Ovary (tissue), 9 donors: ENCODE results near the gene KIAA1755. TPM values are rescaled to one million over a fixed set of nuclear protein-coding genes. Genes with fewer than 3 reads are reported as not detected.

Experiments used
- DNase-seq, 5 donors: peaks; one replicate each; pipeline ENCODE4 v3.0.0-alpha.2; 2019 to 2020
- H3K27ac ChIP-seq, 2 donors: fragments of 200-600 bp; one replicate each; pipeline versions ENCODE4 v1.5.1 to v1.8.0; 2019 to 2022
- H3K27me3 ChIP-seq: fragments of 200-600 bp; one replicate; pipeline ENCODE4 v1.8.0; 2022
- H3K36me3 ChIP-seq: fragments of 200-600 bp; sonication (generic); one replicate; pipeline ENCODE4 v1.5.1; 2019
- H3K4me1 ChIP-seq: one replicate; pipeline ENCODE4 v1.8.1; 2013; ENCODE audit warnings: mild to moderate bottlenecking, moderate library complexity; ENCODE audit not compliant: insufficient read depth
- H3K4me3 ChIP-seq: fragments of 200-600 bp; sonication (generic); one replicate; pipeline ENCODE4 v1.5.1; 2017
- H3K9me3 ChIP-seq, 2 donors: fragments of 200-600 bp in 1 of 2; sonication (generic) in 1 of 2; one replicate each; pipeline versions ENCODE4 v1.5.1 to v1.8.1; 2013 to 2019; ENCODE audit warnings: mild to moderate bottlenecking in 1 of 2, moderate library complexity in 1 of 2
- CTCF ChIP-seq, 3 donors: fragments of 450-650 bp in 2 of 3; fragments of 200-600 bp in 1 of 3; IDR thresholded peaks; one replicate each; pipeline versions ENCODE4 v1.5.1 to v1.8.0; 2016 to 2022; ENCODE audit warnings: antibody characterized with exemption in 3 of 3, mild to moderate bottlenecking in 1 of 3
- EP300 ChIP-seq: sonication (generic); formaldehyde crosslinking; IDR thresholded peaks from one replicate; pipeline ENCODE4 v1.6.1; 2017; ENCODE audit warnings: antibody characterized with exemption
- POLR2A ChIP-seq: fragments of 450-650 bp; IDR thresholded peaks from one replicate; pipeline ENCODE4 v1.6.1; 2017; ENCODE audit warnings: antibody characterized with exemption, mild to moderate bottlenecking, moderate library complexity
- WGBS, 3 donors: extraction: QIAGEN DNeasy Blood & Tissue Kit in 1 of 3; methylation state at CpG; one replicate each; pipeline versions ENCODE4 v1.1.5 to v1.1.7; 2013 to 2017; 5-methylcytosine and 5-hydroxymethylcytosine counted together
- intact Hi-C, 4 donors: fragments of 100-400 bp; cut with DNase I; formaldehyde crosslinking; loops; one replicate each; pipeline versions ENCODE4 v1.11.0 to v1.15.1; 2022 to 2023
- polyA plus RNA-seq, 2 donors: library from polyadenylated mRNA; stranded (reverse); fragments of 200-250 nt in 1 of 2; fragments of 350-450 nt in 1 of 2; fragmentation: Illumina TruSeq in 1 of 2; extraction: RNeasy Lipid Tissue Mini Kit (QIAGEN cat#74804) in 1 of 2; gene quantifications; one replicate each; pipeline ENCODE4 v1.2.3, GENCODE V29; 2013 to 2014
- total RNA-seq, 7 donors: library from RNA; depleted of rRNA in 2 of 7; stranded (reverse); fragments of >200 nt in 2 of 7; fragmentation: NEBNext Ultra II Directional in 3 of 7; extraction: Animal tissue kit (Norgen Biotek cat#: 25700) in 3 of 7; gene quantifications; one replicate each; pipeline versions ENCODE4 v1.1.0 to v1.2.4, GENCODE V29; 2016 to 2023
- donor health status: DM: no; HTN: no; CAD: no; lungs with moderate emphysema.
- donor health status: DM: no; HTN: no; CAD: no.
- donor health status: Bipolar disorder and iron deficiency.
- donor health status: DM: yes; HTN: yes; CAD: no.
- donor health status: DM: no; HTN: no; CAD: no.
- donor health status: DM: yes; HTN: yes; CAD: no.

Gene KIAA1755
- total and polyA plus RNA-seq, 9 donors: 4.4 to 29.7 (median 12.0) TPM

GRCh38 chr20:38193586-38194105 lies 66.9 kb downstream of the KIAA1755 start:
- no peak for DNase-seq
- H3K4me1 ChIP-seq: no peaks in the 10 kb centered on the region
- no peak for TF ChIP-seq POLR2A
- TF ChIP-seq CTCF (IDR thresholded peaks at IDR 0.05): no peak
- no peak for TF ChIP-seq EP300
- H3K9me3 ChIP-seq: no peaks in the 10 kb centered on the region
- H3K4me3 ChIP-seq: no peak overlapping the region
- H3K36me3 ChIP-seq: no peaks in the 10 kb centered on the region
- 90 to 96% (median 94%) methylated on average over 4 of the region's 4 CpGs for WGBS, 3 donors
- no peak overlapping the region for H3K27ac ChIP-seq
- H3K27me3 ChIP-seq: no peaks in the 10 kb centered on the region
- intact Hi-C loops: no loop called here

- Histone ChIP-seq H3K9me3 (no peaks in the 10 kb centered on the region), H3K36me3 (no peaks in the 10 kb centered on the region), H3K27me3 (no peaks in the 10 kb centered on the region), H3K27ac (no peak overlapping the region), H3K4me3 (no peak overlapping the region), H3K4me1 (no peaks in the 10 kb centered on the region)
- 78 to 81% (median 80%) methylated on average over 9 of the region's 9 CpGs for WGBS, 3 donors
- DNase-seq: no peak
- TF ChIP-seq POLR2A: no peak
- no peak for TF ChIP-seq CTCF (IDR thresholded peaks at IDR 0.05)
- no peak for TF ChIP-seq EP300
- intact Hi-C loops: no loop called here
Measured at GRCh38 chr20:38192323-38192885, 68.1 kb downstream of the KIAA1755 start.

- Histone ChIP-seq H3K4me3 (no peak overlapping the region), H3K27ac (no peak overlapping the region), H3K9me3 (no peaks in the 10 kb centered on the region), H3K27me3 (no peaks in the 10 kb centered on the region), H3K36me3 (no peaks in the 10 kb centered on the region), H3K4me1 (no peaks in the 10 kb centered on the region)
- TF ChIP-seq CTCF (IDR thresholded peaks at IDR 0.05) (no peak), POLR2A (no peak), EP300 (no peak)
- 82% methylated on average over 5 of the region's 5 CpGs for WGBS, 3 donors
- no peak for DNase-seq
- intact Hi-C loops: no loop called here
Measured at GRCh38 chr20:38191654-38192053, 68.9 kb downstream of the KIAA1755 start.

GRCh38 chr20:38190936-38191371 lies 69.6 kb downstream of the KIAA1755 start:
- Histone ChIP-seq H3K4me1 (no peaks in the 10 kb centered on the region), H3K36me3 (no peaks in the 10 kb centered on the region), H3K27me3 (no peaks in the 10 kb centered on the region), H3K9me3 (no peaks in the 10 kb centered on the region), H3K27ac (no peak overlapping the region), H3K4me3 (no peak overlapping the region)
- WGBS, 3 donors: 34 to 38% (median 36%) methylated on average over 3 of the region's 3 CpGs
- TF ChIP-seq CTCF (IDR thresholded peaks at IDR 0.05) (no peak), EP300 (no peak), POLR2A (no peak)
- DNase-seq: no peak
- intact Hi-C loops: no loop called here
